ENCODE results near the gene CMTR2. TPM values are rescaled to one million over a fixed set of nuclear protein-coding genes. Genes with fewer than 3 reads are reported as not detected.
"Not testable (repeated sequence)": the region's sequence is repeated elsewhere in the genome, so short reads cannot be mapped to it uniquely, and the experiment has no call there.

The CMTR2 gene
- polyA plus RNA-seq, 1 donor = 34.9 TPM

- Histone ChIP-seq H3K4me3 (ENCODE audit: low read length) (no peak overlapping the region), H3K9me3 (ENCODE audit: control insufficient read depth, low read depth, low read length) (no peaks in the 10 kb centered on the region), H3K36me3 (ENCODE audit: control insufficient read depth, insufficient read depth, low read length) (no peaks in the 10 kb centered on the region), H3K27me3 (ENCODE audit: control insufficient read depth, insufficient read depth, low read length) (no peaks in the 10 kb centered on the region), H3K4me1 (ENCODE audit: control insufficient read depth, insufficient read depth, low read length) (no peaks in the 10 kb centered on the region), H3K27ac (ENCODE audit: low read length) (no peak overlapping the region)
- DNase-seq = no peak
- WGBS (ENCODE audit: insufficient coverage, low lambda C conversion rate) = 53% methylated on average over 3 of the region's 7 CpGs
Measured at GRCh38 chr16:71311553-71312158, 22.5 kb upstream of the CMTR2 start.

- Histone ChIP-seq H3K27ac (ENCODE audit: low read length) (no peak overlapping the region), H3K36me3 (ENCODE audit: control insufficient read depth, insufficient read depth, low read length) (no peaks in the 10 kb centered on the region), H3K27me3 (ENCODE audit: control insufficient read depth, insufficient read depth, low read length) (peaks cover 2% of the 10 kb centered on the region), H3K4me1 (ENCODE audit: control insufficient read depth, insufficient read depth, low read length) (no peaks in the 10 kb centered on the region), H3K9me3 (ENCODE audit: control insufficient read depth, low read depth, low read length) (no peaks in the 10 kb centered on the region), H3K4me3 (ENCODE audit: low read length) (no peak overlapping the region)
- no CpG with 5 or more reads among the region's 5 CpGs for WGBS (ENCODE audit: insufficient coverage, low lambda C conversion rate)
- DNase-seq = no peak
Measured at GRCh38 chr16:71303938-71304337, 14.7 kb upstream of the CMTR2 start.

GRCh38 chr16:71297341-71297634 lies 8.1 kb upstream of the CMTR2 start:
- no peak overlapping the region for H3K4me3 ChIP-seq (ENCODE audit: low read length)
- no peak overlapping the region for H3K27ac ChIP-seq (ENCODE audit: low read length)
- H3K9me3 ChIP-seq (ENCODE audit: control insufficient read depth, low read depth, low read length) = no peaks in the 10 kb centered on the region
- DNase-seq = no peak
- no CpG with 5 or more reads among the region's 2 CpGs for WGBS (ENCODE audit: insufficient coverage, low lambda C conversion rate)
- H3K36me3 ChIP-seq (ENCODE audit: control insufficient read depth, insufficient read depth, low read length) = no peaks in the 10 kb centered on the region
- H3K27me3 ChIP-seq (ENCODE audit: control insufficient read depth, insufficient read depth, low read length) = peaks cover 17% of the 10 kb centered on the region
- no peaks in the 10 kb centered on the region for H3K4me1 ChIP-seq (ENCODE audit: control insufficient read depth, insufficient read depth, low read length)

- Histone ChIP-seq H3K9me3 (ENCODE audit: control insufficient read depth, low read depth, low read length) (no peaks in the 10 kb centered on the region), H3K4me1 (ENCODE audit: control insufficient read depth, insufficient read depth, low read length) (no peaks in the 10 kb centered on the region), H3K36me3 (ENCODE audit: control insufficient read depth, insufficient read depth, low read length) (no peaks in the 10 kb centered on the region), H3K4me3 (ENCODE audit: low read length) (no peak overlapping the region), H3K27ac (ENCODE audit: low read length) (no peak overlapping the region), H3K27me3 (ENCODE audit: control insufficient read depth, insufficient read depth, low read length) (peaks cover 17% of the 10 kb centered on the region)
- WGBS (ENCODE audit: insufficient coverage, low lambda C conversion rate) = 0% methylated on average over 1 of the region's 3 CpGs
- DNase-seq = no peak
Measured at GRCh38 chr16:71296584-71297340, 7.6 kb upstream of the CMTR2 start.

- DNase-seq = no peak
- peaks cover 17% of the 10 kb centered on the region for H3K27me3 ChIP-seq (ENCODE audit: control insufficient read depth, insufficient read depth, low read length)
- no peak overlapping the region for H3K4me3 ChIP-seq (ENCODE audit: low read length)
- H3K4me1 ChIP-seq (ENCODE audit: control insufficient read depth, insufficient read depth, low read length) = no peaks in the 10 kb centered on the region
- H3K27ac ChIP-seq (ENCODE audit: low read length) = no peak overlapping the region
- no peaks in the 10 kb centered on the region for H3K9me3 ChIP-seq (ENCODE audit: control insufficient read depth, low read depth, low read length)
- H3K36me3 ChIP-seq (ENCODE audit: control insufficient read depth, insufficient read depth, low read length) = no peaks in the 10 kb centered on the region
- no CpG with 5 or more reads among the region's 1 CpG for WGBS (ENCODE audit: insufficient coverage, low lambda C conversion rate)
Measured at GRCh38 chr16:71295950-71296349, 6.7 kb upstream of the CMTR2 start.

- Histone ChIP-seq H3K36me3 (ENCODE audit: control insufficient read depth, insufficient read depth, low read length) (no peaks in the 10 kb centered on the region), H3K27me3 (ENCODE audit: control insufficient read depth, insufficient read depth, low read length) (peaks cover 17% of the 10 kb centered on the region), H3K27ac (ENCODE audit: low read length) (no peak overlapping the region), H3K4me1 (ENCODE audit: control insufficient read depth, insufficient read depth, low read length) (no peaks in the 10 kb centered on the region), H3K4me3 (ENCODE audit: low read length) (no peak overlapping the region), H3K9me3 (ENCODE audit: control insufficient read depth, low read depth, low read length) (no peaks in the 10 kb centered on the region)
- 0% methylated on average over 1 of the region's 1 CpG for WGBS (ENCODE audit: insufficient coverage, low lambda C conversion rate)
- DNase-seq = no peak
Measured at GRCh38 chr16:71293919-71294318, 4.7 kb upstream of the CMTR2 start.

GRCh38 chr16:71292095-71292494 lies 2.9 kb upstream of the CMTR2 start:
- H3K4me1 ChIP-seq (ENCODE audit: control insufficient read depth, insufficient read depth, low read length); H3K27ac ChIP-seq (ENCODE audit: low read length); H3K36me3 ChIP-seq (ENCODE audit: control insufficient read depth, insufficient read depth, low read length); H3K4me3 ChIP-seq (ENCODE audit: low read length); DNase-seq; H3K9me3 ChIP-seq (ENCODE audit: control insufficient read depth, low read depth, low read length): not testable (repeated sequence)
- peaks cover 17% of the 10 kb centered on the region for H3K27me3 ChIP-seq (ENCODE audit: control insufficient read depth, insufficient read depth, low read length)
- WGBS (ENCODE audit: insufficient coverage, low lambda C conversion rate) = 20% methylated on average over 1 of the region's 3 CpGs

GRCh38 chr16:71289732-71290062 lies 495 bp upstream of the CMTR2 start:
- H3K9me3 ChIP-seq (ENCODE audit: control insufficient read depth, low read depth, low read length) = no peaks in the 10 kb centered on the region
- peak overlapping the region; percentile 93 for H3K27ac ChIP-seq (ENCODE audit: low read length)
- 60% methylated on average over 1 of the region's 2 CpGs for WGBS (ENCODE audit: insufficient coverage, low lambda C conversion rate)
- peaks cover 16% of the 10 kb centered on the region for H3K36me3 ChIP-seq (ENCODE audit: control insufficient read depth, insufficient read depth, low read length)
- peaks cover 10% of the 10 kb centered on the region for H3K27me3 ChIP-seq (ENCODE audit: control insufficient read depth, insufficient read depth, low read length)
- peak overlapping the region; percentile 72 for H3K4me3 ChIP-seq (ENCODE audit: low read length)
- DNase-seq = no peak
- H3K4me1 ChIP-seq (ENCODE audit: control insufficient read depth, insufficient read depth, low read length) = peaks cover 3% of the 10 kb centered on the region

- peak overlapping the region; percentile 72 for H3K4me3 ChIP-seq (ENCODE audit: low read length)
- no peaks in the 10 kb centered on the region for H3K9me3 ChIP-seq (ENCODE audit: control insufficient read depth, low read depth, low read length)
- H3K27ac ChIP-seq (ENCODE audit: low read length) = peak overlapping the region; percentile 93
- H3K4me1 ChIP-seq (ENCODE audit: control insufficient read depth, insufficient read depth, low read length) = peaks cover 3% of the 10 kb centered on the region
- H3K36me3 ChIP-seq (ENCODE audit: control insufficient read depth, insufficient read depth, low read length) = peaks cover 24% of the 10 kb centered on the region
- H3K27me3 ChIP-seq (ENCODE audit: control insufficient read depth, insufficient read depth, low read length) = peaks cover 10% of the 10 kb centered on the region
- WGBS (ENCODE audit: insufficient coverage, low lambda C conversion rate) = no CpG with 5 or more reads among the region's 3 CpGs
- DNase-seq = no peak
Measured at GRCh38 chr16:71288570-71288889, 672 bp downstream of the CMTR2 start.

GRCh38 chr16:71287911-71288310 lies 1.3 kb downstream of the CMTR2 start:
- Histone ChIP-seq H3K27me3 (ENCODE audit: control insufficient read depth, insufficient read depth, low read length) (peaks cover 6% of the 10 kb centered on the region), H3K27ac (ENCODE audit: low read length) (peak overlapping the region; percentile 93), H3K4me3 (ENCODE audit: low read length) (peak overlapping the region; percentile 72), H3K9me3 (ENCODE audit: control insufficient read depth, low read depth, low read length) (no peaks in the 10 kb centered on the region), H3K4me1 (ENCODE audit: control insufficient read depth, insufficient read depth, low read length) (peaks cover 3% of the 10 kb centered on the region), H3K36me3 (ENCODE audit: control insufficient read depth, insufficient read depth, low read length) (peaks cover 27% of the 10 kb centered on the region)
- peak; percentile 17 to 59 for DNase-seq
- 38% methylated on average over 1 of the region's 3 CpGs for WGBS (ENCODE audit: insufficient coverage, low lambda C conversion rate)

GRCh38 chr16:71287454-71287853 lies 1.7 kb downstream of the CMTR2 start:
- no peak overlapping the region for H3K4me3 ChIP-seq (ENCODE audit: low read length)
- H3K36me3 ChIP-seq (ENCODE audit: control insufficient read depth, insufficient read depth, low read length) = peaks cover 27% of the 10 kb centered on the region
- no peak for DNase-seq
- H3K9me3 ChIP-seq (ENCODE audit: control insufficient read depth, low read depth, low read length) = no peaks in the 10 kb centered on the region
- WGBS (ENCODE audit: insufficient coverage, low lambda C conversion rate) = no CpG with 5 or more reads among the region's 2 CpGs
- peaks cover 3% of the 10 kb centered on the region for H3K4me1 ChIP-seq (ENCODE audit: control insufficient read depth, insufficient read depth, low read length)
- peak overlapping the region; percentile 93 for H3K27ac ChIP-seq (ENCODE audit: low read length)
- peaks cover 3% of the 10 kb centered on the region for H3K27me3 ChIP-seq (ENCODE audit: control insufficient read depth, insufficient read depth, low read length)

Data from large intestine (tissue), 3 donors.